ENCODE results near the gene UGT1A7.

UGT1A7 gene

GRCh38 chr2:233817361-233817911, 135.7 kb downstream of the UGT1A7 start:
- no peak for DNase-seq (ENCODE audit: low read depth in 2 of 2)

DNA sequence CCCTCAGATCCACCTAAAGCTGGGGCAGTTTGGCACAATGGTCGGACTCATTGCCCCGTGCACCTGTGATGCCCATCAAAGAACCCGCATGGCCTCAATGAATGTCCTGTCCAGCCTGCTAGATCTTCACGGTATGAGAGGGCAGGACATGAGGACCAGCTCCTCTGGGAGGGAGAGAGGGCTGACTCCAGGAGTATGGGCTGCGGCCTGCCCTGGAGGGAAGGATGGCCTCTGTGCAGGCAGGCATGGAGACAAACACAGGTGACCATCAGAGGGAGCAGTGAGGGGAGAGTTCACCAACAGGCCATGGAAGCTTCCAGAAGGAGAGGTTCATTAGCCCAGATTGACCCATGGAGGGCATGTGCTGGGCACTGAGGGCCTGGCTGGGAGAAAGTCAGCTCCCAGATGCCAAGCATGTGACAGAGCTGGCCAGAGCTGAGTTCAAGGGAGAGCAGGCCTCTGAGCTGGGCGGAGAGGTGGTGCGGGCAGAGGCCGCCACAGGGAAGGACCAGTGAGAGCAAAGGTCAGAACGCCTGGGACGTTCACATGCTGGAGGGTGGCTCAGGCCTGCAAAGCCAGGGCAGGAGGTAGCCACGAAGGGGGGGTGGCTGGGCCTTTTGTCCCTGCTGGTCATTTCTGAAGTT, 136.4 kb downstream of the UGT1A7 start:
- DNase-seq (ENCODE audit: low read depth in 2 of 2): no peak

DNA sequence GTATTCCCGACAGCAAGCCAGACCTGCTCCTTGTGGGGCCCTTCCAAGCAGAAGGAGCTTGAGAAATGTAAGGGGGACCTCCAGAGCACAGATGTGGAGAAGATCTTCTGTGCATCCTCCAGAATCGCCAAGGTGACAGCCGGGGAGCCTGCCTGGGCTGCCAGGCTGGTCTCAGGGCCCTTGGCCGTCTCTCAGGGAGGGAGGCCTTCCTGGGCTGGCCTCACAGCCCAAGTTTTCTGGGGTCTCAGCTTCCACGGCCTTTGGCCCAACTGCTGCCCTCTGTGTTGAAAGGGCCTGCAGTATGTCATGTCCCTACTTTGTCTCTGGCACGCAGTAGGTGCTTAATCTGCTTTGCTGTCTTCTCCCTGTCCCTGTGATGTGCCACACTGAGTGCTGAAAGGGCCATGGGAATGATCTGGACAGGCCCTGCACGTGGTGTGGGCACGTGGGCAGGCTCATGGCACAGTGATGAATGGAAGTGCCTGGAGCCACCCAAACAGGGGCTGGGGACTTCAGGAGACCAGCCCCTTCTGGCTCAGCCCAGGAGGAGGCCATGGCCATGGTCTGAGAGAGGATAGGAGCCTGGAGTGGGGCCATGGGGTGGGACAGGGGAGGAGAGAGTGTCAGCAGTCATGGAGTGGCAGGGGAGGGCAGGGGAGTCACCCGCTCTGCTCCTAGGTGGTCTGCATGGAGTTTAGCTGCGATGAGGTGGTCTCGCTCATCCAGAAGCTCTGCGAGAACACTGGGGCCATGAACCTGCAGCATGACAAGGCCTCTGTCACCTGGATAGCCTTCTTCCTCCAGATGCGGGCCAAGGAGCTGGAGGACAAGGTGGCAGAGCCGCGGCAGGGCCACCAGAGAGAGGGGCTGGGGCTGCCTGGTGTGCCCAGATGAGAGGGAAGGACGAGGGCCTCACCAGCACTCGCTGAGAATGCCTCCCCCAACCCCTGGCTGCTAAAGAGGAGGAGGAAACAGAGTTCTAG, 137.2 kb downstream of the UGT1A7 start:
- DNase-seq (ENCODE audit: low read depth in 2 of 2): no peak

GRCh38 chr2:233819884-233820773, 138.4 kb downstream of the UGT1A7 start:
- DNase-seq (ENCODE audit: low read depth in 2 of 2): no peak

DNA sequence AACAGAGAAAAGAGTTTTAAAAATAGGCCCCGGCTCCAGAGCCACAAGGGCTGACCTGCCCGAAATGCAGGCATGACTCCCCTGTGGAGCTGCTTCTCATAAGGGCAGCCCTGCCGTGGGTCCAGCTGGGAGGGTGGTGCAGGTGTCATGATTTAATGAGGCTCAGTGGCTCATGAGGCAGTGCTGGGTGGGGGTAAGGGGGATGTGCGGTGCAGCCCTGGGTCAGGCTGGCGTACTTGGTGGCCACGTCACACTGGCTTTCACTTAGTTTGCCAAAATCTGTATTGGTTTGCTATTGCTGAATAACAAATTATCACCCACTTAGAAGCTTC, 139.0 kb downstream of the UGT1A7 start:
- DNase-seq (ENCODE audit: low read depth in 2 of 2): no peak

GRCh38 chr2:233821196-233821595, 139.5 kb downstream of the UGT1A7 start:
- no peak for DNase-seq (ENCODE audit: low read depth in 2 of 2)

DNA sequence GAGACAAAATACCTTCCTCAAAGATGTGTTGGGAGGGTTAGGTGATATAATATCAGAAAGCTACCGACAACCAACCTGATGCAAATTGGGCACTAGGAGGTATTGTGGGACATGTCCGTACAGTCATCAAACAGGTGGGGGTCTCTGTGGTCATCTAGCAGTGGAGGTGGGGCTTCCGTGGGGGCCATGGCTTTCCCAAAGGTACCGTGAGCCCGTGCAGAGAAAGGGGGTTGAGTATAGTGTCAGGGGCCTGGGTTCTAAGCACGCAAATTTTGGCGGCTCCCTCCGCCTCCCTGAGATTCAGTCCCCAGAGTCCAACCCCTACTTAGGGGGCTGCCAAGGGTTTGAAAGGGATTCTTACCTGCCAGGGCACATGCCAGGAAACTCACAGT, 140.0 kb downstream of the UGT1A7 start:
- no peak for DNase-seq (ENCODE audit: low read depth in 2 of 2)

DNA sequence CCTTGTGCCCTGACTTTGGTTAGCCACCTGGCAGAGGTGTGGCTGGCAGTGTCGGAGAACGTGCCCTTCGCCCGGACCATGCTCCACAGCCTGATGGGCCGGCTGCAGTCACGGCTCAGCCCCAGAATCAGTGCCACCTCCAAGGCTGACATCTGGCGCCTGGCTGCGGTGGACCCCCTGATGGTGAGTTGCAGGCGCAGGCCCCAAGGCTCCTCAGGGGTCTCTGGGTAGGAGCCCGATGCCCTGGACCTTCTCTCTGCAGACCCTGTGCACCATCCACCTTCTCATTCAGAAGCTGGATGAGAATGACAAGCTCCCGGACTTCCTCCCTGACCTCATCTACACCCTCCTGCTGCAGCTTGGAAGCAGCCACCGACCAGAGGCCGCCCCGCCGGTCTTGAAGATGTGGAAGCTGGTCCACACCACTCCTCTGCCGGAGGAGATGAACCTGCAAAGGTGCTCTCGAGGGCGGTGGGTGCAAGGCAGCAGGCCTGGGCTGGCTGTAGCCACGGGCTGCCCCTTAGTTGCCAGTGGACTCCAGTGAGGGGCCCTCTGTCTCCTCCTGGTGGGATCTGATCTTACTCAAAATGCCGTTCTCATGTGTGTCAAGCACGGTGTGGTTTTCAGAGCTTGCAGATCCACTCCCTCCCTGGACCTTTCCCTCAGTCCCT, 140.5 kb downstream of the UGT1A7 start:
- DNase-seq (ENCODE audit: low read depth in 2 of 2): no peak

Data from stimulated activated CD4-positive, alpha-beta T cell treated with anti-CD3 and anti-CD28 coated beads, Interleukin-12 subunit alpha, Interleukin-12 subunit beta, amount 100 ng/mL, for 24 hours (primary cell).